ENCODE data around the gene IGHMBP2. TPM values are rescaled to one million over a fixed set of nuclear protein-coding genes. Genes with fewer than 3 reads are reported as not detected.
A peak's percentile ranks its signal among the peaks of the same experiment; 100 is the strongest.

IGHMBP2 gene
- total and polyA plus RNA-seq, 12 donors, result 9.0 to 24.3 (median 12.1) TPM

DNA sequence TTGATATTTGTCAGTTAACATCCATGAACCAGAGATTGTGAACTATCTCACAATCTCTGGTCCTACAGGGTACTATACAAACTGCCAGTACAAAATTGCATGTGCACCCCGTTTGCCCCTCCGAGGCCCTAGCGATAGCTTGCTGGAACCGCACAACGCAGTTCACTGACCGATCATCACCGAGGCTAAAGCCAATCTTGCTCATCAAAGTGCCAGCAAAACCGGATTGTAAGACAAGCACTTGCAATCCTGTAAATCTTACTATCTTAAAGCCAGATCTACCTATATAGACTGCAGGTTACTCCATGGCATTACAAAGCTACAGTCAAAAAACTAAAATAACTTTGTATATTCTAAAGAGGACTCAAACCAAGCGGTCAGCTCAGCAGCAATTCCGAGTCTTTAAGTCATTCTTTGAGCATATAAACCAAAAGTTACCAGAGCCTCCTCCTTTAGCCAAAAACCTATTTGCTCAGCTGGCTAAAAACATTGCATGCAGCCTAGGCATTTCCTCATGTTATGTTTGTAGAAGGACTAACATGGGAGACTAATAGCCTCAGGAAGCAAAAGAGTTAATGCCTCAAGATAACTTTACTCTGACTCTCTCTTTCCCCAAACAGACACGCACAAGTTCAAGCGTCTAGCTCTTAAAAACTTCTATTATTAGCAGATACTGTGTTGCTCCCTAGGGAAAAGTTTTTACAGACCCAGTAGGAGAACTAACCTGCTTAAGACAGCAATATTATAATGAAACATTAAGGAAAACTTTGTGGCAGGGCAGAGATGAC lies 31.3 kb upstream of the IGHMBP2 start:
- Histone ChIP-seq H3K4me3 (peak overlapping the region in 2 of 10 donors; percentile 1 to 14), H3K27ac (peak overlapping the region in 4 of 10 donors; percentile 20 to 48 (median 38)), H3K4me1 (peaks cover 5 to 51% (median 25%) of the 10 kb centered on the region in 9 donors), H3K9me3 (no peaks in the 10 kb centered on the region), H3K27me3 (no peaks in the 10 kb centered on the region), H3K36me3 (no peaks in the 10 kb centered on the region)
- intact Hi-C loops (cut with DNase I), result loop anchor here in 1 of 10 donors (10.0 kb wide), 1 partner anchor 288 kb away; no protein-coding TSS in a partner anchor
- 56 to 65% methylated on average over 12 of the region's 12 CpGs for WGBS, 2 donors
- TF ChIP-seq, protein P1, sequence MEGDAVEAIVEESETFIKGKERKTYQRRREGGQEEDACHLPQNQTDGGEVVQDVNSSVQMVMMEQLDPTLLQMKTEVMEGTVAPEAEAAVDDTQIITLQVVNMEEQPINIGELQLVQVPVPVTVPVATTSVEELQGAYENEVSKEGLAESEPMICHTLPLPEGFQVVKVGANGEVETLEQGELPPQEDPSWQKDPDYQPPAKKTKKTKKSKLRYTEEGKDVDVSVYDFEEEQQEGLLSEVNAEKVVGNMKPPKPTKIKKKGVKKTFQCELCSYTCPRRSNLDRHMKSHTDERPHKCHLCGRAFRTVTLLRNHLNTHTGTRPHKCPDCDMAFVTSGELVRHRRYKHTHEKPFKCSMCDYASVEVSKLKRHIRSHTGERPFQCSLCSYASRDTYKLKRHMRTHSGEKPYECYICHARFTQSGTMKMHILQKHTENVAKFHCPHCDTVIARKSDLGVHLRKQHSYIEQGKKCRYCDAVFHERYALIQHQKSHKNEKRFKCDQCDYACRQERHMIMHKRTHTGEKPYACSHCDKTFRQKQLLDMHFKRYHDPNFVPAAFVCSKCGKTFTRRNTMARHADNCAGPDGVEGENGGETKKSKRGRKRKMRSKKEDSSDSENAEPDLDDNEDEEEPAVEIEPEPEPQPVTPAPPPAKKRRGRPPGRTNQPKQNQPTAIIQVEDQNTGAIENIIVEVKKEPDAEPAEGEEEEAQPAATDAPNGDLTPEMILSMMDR (IDR thresholded peaks at IDR 0.05), result no peak
- ATAC-seq (peak in 3 of 8 donors; percentile 31 to 48 (median 42)), DNase-seq (no peak)

DNA sequence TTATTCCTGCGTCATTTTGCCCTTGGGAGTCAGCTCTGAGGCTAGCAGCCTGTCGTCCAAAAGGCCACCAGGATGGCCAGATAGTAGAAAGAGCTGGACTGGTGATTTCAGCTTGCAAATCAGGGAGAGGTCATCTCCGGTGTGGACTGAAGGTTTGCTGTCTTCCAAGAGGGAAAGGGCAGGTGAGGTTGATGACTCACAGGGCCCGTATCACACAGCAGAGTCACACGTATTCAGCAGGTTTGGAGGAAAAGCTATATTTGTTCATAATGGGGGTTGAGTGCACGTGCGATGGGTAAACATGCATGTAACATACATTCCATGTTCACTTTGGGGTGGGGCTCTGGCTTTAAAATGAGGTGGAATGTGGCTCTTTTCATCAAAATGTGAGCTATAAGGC lies 25.7 kb upstream of the IGHMBP2 start:
- intact Hi-C loops (cut with DNase I), result loop anchor here in 1 of 10 donors (10.0 kb wide), 1 partner anchor 293 kb away; no protein-coding TSS in a partner anchor
- DNase-seq (no peak), ATAC-seq (no peak)
- Histone ChIP-seq H3K27ac (no peak overlapping the region), H3K4me1 (peaks cover 0 to 19% (median 4%) of the 10 kb centered on the region in 9 donors), H3K36me3 (no peaks in the 10 kb centered on the region), H3K9me3 (no peaks in the 10 kb centered on the region), H3K4me3 (no peak overlapping the region), H3K27me3 (no peaks in the 10 kb centered on the region)
- TF ChIP-seq, protein P1 (IDR thresholded peaks at IDR 0.05), result no peak
- 83 to 86% methylated on average over 7 of the region's 7 CpGs for WGBS, 2 donors

DNA sequence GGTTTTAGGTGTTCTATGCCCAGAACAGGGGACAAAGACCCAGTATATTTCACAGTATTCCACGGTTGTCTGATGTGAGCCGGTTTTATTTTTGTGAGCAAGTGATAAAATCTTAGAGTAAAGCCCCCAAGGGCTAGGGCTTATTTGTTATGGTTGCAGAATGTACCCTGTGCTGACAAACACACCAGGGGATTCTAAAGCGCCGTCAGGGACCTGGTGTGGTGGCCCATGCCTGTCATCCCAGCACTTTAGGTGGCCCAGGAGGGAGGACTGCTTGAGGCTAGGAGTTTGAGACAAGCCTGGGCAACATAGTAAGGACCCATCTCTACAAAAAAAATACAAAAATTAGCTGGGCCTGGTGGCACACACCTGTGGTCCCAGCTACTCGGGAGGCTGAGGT lies 22.8 kb upstream of the IGHMBP2 start:
- WGBS, 2 donors, result 97 to 99% methylated on average over 5 of the region's 5 CpGs
- TF ChIP-seq, protein P1 (IDR thresholded peaks at IDR 0.05), result no peak
- intact Hi-C loops (cut with DNase I), result no loop called here

DNA sequence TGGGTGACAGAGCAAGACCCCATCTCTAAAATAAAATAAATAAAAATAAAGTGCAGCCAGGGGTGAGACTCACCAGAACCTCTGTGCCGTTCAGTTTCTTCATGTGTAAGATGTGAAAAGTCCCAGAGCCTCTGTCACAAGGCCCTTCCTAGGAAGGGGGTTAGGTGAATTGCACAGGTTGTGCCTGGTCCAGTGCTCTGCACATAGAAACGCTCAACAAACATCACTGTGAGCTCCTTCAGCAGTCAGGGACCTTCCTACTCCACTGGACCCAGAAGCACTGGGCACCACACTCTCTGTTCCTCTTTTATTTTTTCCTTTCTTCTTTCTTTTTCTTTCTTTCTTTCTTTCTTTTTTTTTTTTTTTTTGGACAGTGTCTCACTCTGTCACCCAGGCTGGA lies 22.4 kb upstream of the IGHMBP2 start:
- Histone ChIP-seq H3K27ac (no peak overlapping the region), H3K4me3 (no peak overlapping the region), H3K9me3 (no peaks in the 10 kb centered on the region), H3K4me1 (peaks cover 0 to 5% (median 0%) of the 10 kb centered on the region in 9 donors), H3K36me3 (no peaks in the 10 kb centered on the region), H3K27me3 (no peaks in the 10 kb centered on the region)
- ATAC-seq, result no peak
- intact Hi-C loops (cut with DNase I), result no loop called here
- TF ChIP-seq, protein P1 (IDR thresholded peaks at IDR 0.05), result no peak
- 90 to 98% methylated on average over 2 of the region's 2 CpGs for WGBS, 2 donors
- DNase-seq, result no peak

More for the DNA sequence above, 22.8 kb upstream of the IGHMBP2 start:
- no peak for ATAC-seq
- Histone ChIP-seq H3K36me3 (no peaks in the 10 kb centered on the region), H3K4me1 (peaks cover 0 to under 1% (median 0%) of the 10 kb centered on the region in 9 donors), H3K27me3 (no peaks in the 10 kb centered on the region), H3K4me3 (no peak overlapping the region), H3K9me3 (no peaks in the 10 kb centered on the region), H3K27ac (no peak overlapping the region)
- no peak for DNase-seq
